ENCODE data around the gene CHRNB4. TPM values are rescaled to one million over a fixed set of nuclear protein-coding genes. Genes with fewer than 3 reads are reported as not detected.

The CHRNB4 gene
- total and polyA plus RNA-seq, 10 of the 15 experiments (the other 5 are each of a cell fraction or from before 2014, with no cell fraction given): 0.10 TPM; not detected in 9

DNA sequence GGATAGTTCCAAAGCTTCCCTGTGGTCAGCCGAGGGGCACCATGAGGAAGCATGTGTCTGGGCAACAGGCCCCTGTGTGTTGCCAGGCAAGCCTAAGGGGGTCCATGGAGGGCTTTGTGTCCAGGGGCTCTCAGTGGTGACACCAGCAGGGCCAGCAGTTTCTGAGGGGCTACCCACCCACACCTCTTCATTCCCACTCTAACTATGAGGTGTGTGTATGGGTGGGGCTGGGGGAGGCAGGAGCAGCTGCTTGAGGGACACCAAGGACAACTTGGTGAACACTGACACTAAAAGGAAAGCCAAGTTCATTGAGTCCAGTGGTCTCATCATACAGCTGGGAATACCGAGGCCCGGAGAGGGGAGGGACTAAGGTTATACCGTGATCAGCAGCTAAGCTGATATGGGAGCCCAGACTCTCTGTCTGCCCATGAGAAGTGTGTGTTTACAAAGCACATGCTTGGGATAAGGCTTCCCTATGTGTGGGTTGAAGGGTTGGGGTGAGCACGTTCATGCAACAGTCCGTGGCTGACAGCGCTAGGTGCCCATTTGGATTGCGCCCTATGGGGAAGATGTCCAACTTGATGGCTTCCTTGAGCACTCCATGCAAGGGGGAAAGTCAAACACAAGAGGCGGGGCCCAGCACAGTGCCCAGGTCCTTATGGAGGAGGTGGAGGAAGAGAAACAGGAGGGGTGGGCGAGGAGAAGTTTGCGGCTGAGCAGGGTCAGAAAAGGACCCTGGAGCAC is 34.8 kb upstream of the CHRNB4 start:
- in situ Hi-C loops (cut with MboI) (no loop called here), intact Hi-C loops (cut with micrococcal nuclease; ENCODE audit: unreplicated experiment) (no loop called here)
- ATAC-seq (no peak), DNase-seq (ENCODE audit: low read depth, low spot score) (no peak), FAIRE-seq (no peak)
- Histone ChIP-seq H3K9ac (ENCODE audit: control insufficient read depth, insufficient read depth, low read length) (no peak overlapping the region), H3K27ac (ENCODE audit: control insufficient read depth, insufficient read depth) (no peak overlapping the region), H3K4me1 (ENCODE audit: control insufficient read depth, insufficient read depth, low read length) (peaks cover 14% of the 10 kb centered on the region), H4K20me1 (ENCODE audit: control insufficient read depth, insufficient read depth) (no peaks in the 10 kb centered on the region), H3K79me2 (ENCODE audit: control insufficient read depth, insufficient read depth, low read length) (no peaks in the 10 kb centered on the region), H2AFZ (ENCODE audit: control insufficient read depth, low read depth, low read length) (no peak overlapping the region), H3K4me2 (ENCODE audit: control insufficient read depth, insufficient read depth) (no peak overlapping the region), H3K36me3 (ENCODE audit: control insufficient read depth in 2 of 2, insufficient read depth in 2 of 2, low read length in 1 of 2) (no peaks in the 10 kb centered on the region), H3K27me3 (replicated peaks in 1 of 2; ENCODE audit: control insufficient read depth in 2 of 2, insufficient read depth in 2 of 2, low read length in 1 of 2) (no peaks in the 10 kb centered on the region), H3K4me3 (no peak overlapping the region), H3K9me3 (replicated peaks; ENCODE audit: control insufficient read depth, insufficient read depth, low read length) (no peaks in the 10 kb centered on the region; the same call in 2 of the 3 replicates)
- BruUV-seq (replicated peaks): no TSS peak
- ChIA-PET CTCF (no interaction called here), SMC1A (ENCODE audit: uncharacterized antibody, unreplicated experiment) (no interaction called here), POLR2A (no interaction called here), RAD21 (ENCODE audit: unreplicated experiment) (no interaction called here)
- WGBS (ENCODE audit: insufficient coverage, insufficient replicate concordance, low lambda C conversion rate, missing lambda C conversion rate): 42% methylated on average over 10 of the region's 11 CpGs
- TF ChIP-seq FOXK2 (IDR thresholded peaks at IDR 0.05) (no peak), BACH1 (IDR thresholded peaks at IDR 0.05; ENCODE audit: borderline replicate concordance) (no peak), HDAC2 (IDR thresholded peaks at IDR 0.05) (no peak), SIN3A (IDR thresholded peaks at IDR 0.05; ENCODE audit: low read depth, low read length) (no peak), LARP7 (IDR thresholded peaks at IDR 0.05) (no peak), WRNIP1 (IDR thresholded peaks at IDR 0.05; ENCODE audit: borderline replicate concordance, low read depth, low read length) (no peak), RAD51 (IDR thresholded peaks at IDR 0.05) (no peak)
- TF ChIP-seq, protein P1, sequence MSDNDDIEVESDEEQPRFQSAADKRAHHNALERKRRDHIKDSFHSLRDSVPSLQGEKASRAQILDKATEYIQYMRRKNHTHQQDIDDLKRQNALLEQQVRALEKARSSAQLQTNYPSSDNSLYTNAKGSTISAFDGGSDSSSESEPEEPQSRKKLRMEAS (IDR thresholded peaks at IDR 0.05; ENCODE audit: low read depth, low read length): no peak

DNA sequence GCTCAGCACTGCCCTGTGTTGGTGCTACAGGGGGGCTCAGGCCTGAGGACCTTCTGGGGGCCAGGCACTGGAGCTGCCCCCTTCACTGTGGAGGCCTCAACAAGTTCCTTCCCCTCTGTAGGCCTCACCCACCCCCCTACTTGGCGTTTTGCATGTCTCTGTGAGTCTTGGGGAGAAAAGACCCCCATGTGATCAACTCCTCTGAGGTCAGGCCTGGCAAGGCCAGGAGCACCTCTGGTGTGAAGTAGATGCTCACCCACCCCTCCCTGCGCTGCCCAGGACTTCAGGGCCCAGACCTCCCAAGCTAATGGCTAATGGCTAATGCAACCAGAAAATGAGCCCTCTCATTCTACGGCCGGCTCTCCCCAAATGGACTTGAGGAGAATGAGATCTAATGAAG is 34.2 kb upstream of the CHRNB4 start:
- Histone ChIP-seq H3K27me3 (replicated peaks in 1 of 2; ENCODE audit: control insufficient read depth in 2 of 2, insufficient read depth in 2 of 2, low read length in 1 of 2) (no peaks in the 10 kb centered on the region), H2AFZ (ENCODE audit: control insufficient read depth, low read depth, low read length) (no peak overlapping the region), H3K4me1 (ENCODE audit: control insufficient read depth, insufficient read depth, low read length) (peaks cover 8% of the 10 kb centered on the region; the same call in 1 of the 2 replicates), H3K9me3 (replicated peaks; ENCODE audit: control insufficient read depth, insufficient read depth, low read length) (no peaks in the 10 kb centered on the region; the same call in 2 of the 3 replicates), H3K27ac (ENCODE audit: control insufficient read depth, insufficient read depth) (no peak overlapping the region), H3K4me3 (no peak overlapping the region), H3K79me2 (ENCODE audit: control insufficient read depth, insufficient read depth, low read length) (no peaks in the 10 kb centered on the region), H3K9ac (ENCODE audit: control insufficient read depth, insufficient read depth, low read length) (no peak overlapping the region), H4K20me1 (ENCODE audit: control insufficient read depth, insufficient read depth) (no peaks in the 10 kb centered on the region), H3K4me2 (ENCODE audit: control insufficient read depth, insufficient read depth) (no peak overlapping the region), H3K36me3 (ENCODE audit: control insufficient read depth in 2 of 2, insufficient read depth in 2 of 2, low read length in 1 of 2) (no peaks in the 10 kb centered on the region)
- FAIRE-seq (no peak), ATAC-seq (no peak), DNase-seq (ENCODE audit: low read depth, low spot score) (no peak)
- ChIA-PET RAD21 (ENCODE audit: unreplicated experiment) (no interaction called here), SMC1A (ENCODE audit: uncharacterized antibody, unreplicated experiment) (no interaction called here), POLR2A (no interaction called here), CTCF (no interaction called here)
- WGBS (ENCODE audit: insufficient coverage, insufficient replicate concordance, low lambda C conversion rate, missing lambda C conversion rate): 35% methylated on average over 4 of the region's 4 CpGs
- intact Hi-C loops (cut with micrococcal nuclease; ENCODE audit: unreplicated experiment) (no loop called here), in situ Hi-C loops (cut with MboI) (no loop called here)
- BruUV-seq (replicated peaks): no TSS peak
- TF ChIP-seq ASH2L (IDR thresholded peaks at IDR 0.05; ENCODE audit: borderline replicate concordance, low read depth) (no peak), EP300 (IDR thresholded peaks at IDR 0.05; ENCODE audit: borderline replicate concordance in 1 of 2, control insufficient read depth in 1 of 2, low read depth in 2 of 2, low read length in 2 of 2) (no peak), MXI1 (IDR thresholded peaks at IDR 0.05; ENCODE audit: low read depth, low read length) (no peak), CHD2 (IDR thresholded peaks at IDR 0.05; ENCODE audit: borderline replicate concordance, low read depth, low read length) (no peak), EZH2 (IDR thresholded peaks at IDR 0.05; ENCODE audit: borderline replicate concordance, control insufficient read depth, low read depth, low read length) (no peak), CHD4 (IDR thresholded peaks at IDR 0.05) (no peak), BACH1 (IDR thresholded peaks at IDR 0.05; ENCODE audit: borderline replicate concordance) (no peak)
- TF ChIP-seq, protein P2, sequence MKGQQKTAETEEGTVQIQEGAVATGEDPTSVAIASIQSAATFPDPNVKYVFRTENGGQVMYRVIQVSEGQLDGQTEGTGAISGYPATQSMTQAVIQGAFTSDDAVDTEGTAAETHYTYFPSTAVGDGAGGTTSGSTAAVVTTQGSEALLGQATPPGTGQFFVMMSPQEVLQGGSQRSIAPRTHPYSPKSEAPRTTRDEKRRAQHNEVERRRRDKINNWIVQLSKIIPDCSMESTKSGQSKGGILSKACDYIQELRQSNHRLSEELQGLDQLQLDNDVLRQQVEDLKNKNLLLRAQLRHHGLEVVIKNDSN (IDR thresholded peaks at IDR 0.05; ENCODE audit: borderline replicate concordance, extremely low read length, insufficient read depth, low read depth, low read length): no peak
- TF ChIP-seq, protein P3, sequence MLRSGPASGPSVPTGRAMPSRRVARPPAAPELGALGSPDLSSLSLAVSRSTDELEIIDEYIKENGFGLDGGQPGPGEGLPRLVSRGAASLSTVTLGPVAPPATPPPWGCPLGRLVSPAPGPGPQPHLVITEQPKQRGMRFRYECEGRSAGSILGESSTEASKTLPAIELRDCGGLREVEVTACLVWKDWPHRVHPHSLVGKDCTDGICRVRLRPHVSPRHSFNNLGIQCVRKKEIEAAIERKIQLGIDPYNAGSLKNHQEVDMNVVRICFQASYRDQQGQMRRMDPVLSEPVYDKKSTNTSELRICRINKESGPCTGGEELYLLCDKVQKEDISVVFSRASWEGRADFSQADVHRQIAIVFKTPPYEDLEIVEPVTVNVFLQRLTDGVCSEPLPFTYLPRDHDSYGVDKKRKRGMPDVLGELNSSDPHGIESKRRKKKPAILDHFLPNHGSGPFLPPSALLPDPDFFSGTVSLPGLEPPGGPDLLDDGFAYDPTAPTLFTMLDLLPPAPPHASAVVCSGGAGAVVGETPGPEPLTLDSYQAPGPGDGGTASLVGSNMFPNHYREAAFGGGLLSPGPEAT (IDR thresholded peaks at IDR 0.05; ENCODE audit: low read depth): no peak
